ENCODE data around the gene GRIK3.

DNA sequence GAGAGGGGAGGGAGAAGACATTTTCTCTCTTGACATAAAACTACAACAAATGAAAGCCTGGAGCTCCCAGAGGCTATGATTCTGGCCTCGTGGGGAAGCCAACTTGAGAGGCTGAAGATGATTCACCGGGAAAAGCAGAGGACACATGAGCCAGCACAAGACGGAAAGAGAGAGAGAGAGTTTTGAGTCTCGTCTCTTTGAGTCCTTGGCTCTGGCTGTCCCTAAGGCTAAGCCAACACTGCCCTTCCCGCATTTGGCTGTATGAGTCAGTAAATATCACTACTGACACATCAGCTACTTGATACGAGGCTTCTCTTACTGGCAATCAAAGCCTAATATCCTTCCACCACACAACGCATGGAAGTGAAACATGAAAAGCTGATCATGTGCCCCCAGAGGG lies 95.5 kb downstream of the GRIK3 start:
- no peak for TF ChIP-seq CTCF (conservative IDR thresholded peaks at IDR 0.05; ENCODE audit: low read depth, low read length)
- TF ChIP-seq EZH2 (IDR thresholded peaks at IDR 0.05; ENCODE audit: low read length, unreplicated experiment) = no peak
